ENCODE data around the gene CYBC1.

GRCh38 chr17:82406131-82406671, 44.4 kb downstream of the CYBC1 start:
- TF ChIP-seq, protein P1, sequence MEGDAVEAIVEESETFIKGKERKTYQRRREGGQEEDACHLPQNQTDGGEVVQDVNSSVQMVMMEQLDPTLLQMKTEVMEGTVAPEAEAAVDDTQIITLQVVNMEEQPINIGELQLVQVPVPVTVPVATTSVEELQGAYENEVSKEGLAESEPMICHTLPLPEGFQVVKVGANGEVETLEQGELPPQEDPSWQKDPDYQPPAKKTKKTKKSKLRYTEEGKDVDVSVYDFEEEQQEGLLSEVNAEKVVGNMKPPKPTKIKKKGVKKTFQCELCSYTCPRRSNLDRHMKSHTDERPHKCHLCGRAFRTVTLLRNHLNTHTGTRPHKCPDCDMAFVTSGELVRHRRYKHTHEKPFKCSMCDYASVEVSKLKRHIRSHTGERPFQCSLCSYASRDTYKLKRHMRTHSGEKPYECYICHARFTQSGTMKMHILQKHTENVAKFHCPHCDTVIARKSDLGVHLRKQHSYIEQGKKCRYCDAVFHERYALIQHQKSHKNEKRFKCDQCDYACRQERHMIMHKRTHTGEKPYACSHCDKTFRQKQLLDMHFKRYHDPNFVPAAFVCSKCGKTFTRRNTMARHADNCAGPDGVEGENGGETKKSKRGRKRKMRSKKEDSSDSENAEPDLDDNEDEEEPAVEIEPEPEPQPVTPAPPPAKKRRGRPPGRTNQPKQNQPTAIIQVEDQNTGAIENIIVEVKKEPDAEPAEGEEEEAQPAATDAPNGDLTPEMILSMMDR (conservative IDR thresholded peaks at IDR 0.05 in 1 of 2, IDR thresholded peaks at IDR 0.05 in 1 of 2; ENCODE audit: low read depth in 1 of 2, low read length in 2 of 2), result no peak
- no peak for TF ChIP-seq EZH2 (IDR thresholded peaks at IDR 0.05; ENCODE audit: low read length, missing control alignments)

Data from fibroblast of lung (primary cell).